Measurements from ENCODE around the gene RNF17.

DNA sequence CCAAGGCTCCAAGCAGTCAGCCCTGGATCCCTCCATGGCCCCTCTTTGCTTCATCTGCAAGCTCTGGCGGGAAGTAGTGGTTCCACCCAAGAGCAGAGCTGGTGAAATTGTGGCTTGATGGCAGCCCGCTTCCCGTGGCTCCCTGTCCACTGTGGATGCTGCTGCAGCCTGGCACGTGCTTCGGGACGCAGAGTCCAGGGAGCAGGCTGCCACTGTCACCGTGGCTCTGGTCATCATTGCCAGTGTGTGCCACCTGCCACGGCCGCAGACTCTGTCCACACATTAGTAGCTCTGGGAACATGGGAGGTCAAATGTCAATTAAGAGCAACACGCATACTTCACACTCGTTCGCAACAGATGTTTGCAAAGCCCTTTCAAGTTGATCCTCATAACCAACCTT, 40.8 kb upstream of the RNF17 start:
- TF ChIP-seq EZH2 (IDR thresholded peaks at IDR 0.05; ENCODE audit: insufficient read depth, poor library complexity, severe bottlenecking), result no peak
- TF ChIP-seq EZH2phosphoT487 (IDR thresholded peaks at IDR 0.05; ENCODE audit: insufficient read depth, low read depth), result no peak
